K562 (cell line): ENCODE measurements around the gene MOCOS.
"Not testable (repeated sequence)": the region's sequence is repeated elsewhere in the genome, so short reads cannot be mapped to it uniquely, and the experiment has no call there.

ENCODE experiments used
- FOSL1 ChIP-seq: fragments of 200-800 bp; sonication (Bioruptor generic); conservative IDR thresholded peaks from 2 replicates; pipeline ENCODE4 v1.6.1; 2016; ENCODE audit warnings: missing genetic modification characterization, missing compliant biosample characterization
- MXI1 ChIP-seq: IDR thresholded peaks from 2 replicates; pipeline ENCODE4 v1.6.1; 2011; ENCODE audit warnings: low read depth, mild to moderate bottlenecking, improper control_type of control experiment, low read length
- RFX5 ChIP-seq: IDR thresholded peaks from 2 replicates; pipeline ENCODE4 v1.6.1; 2011; ENCODE audit warnings: low read depth, mild to moderate bottlenecking, improper control_type of control experiment, low read length
- SAP30 ChIP-seq: fragments of 200-600 bp; sonication (generic); IDR thresholded peaks from 2 replicates; pipeline ENCODE4 v1.6.1; 2012; ENCODE audit warnings: borderline replicate concordance, low read depth, mild to moderate bottlenecking, moderate library complexity, low read length, control low read depth, inconsistent platforms; ENCODE audit not compliant: insufficient read depth, poor library complexity, severe bottlenecking
- SPI1 ChIP-seq: IDR thresholded peaks from 2 replicates; pipeline ENCODE4 v1.6.1; 2011; ENCODE audit warnings: low read depth, low read length, control low read depth, borderline replicate concordance
- TEAD2 ChIP-seq: fragments of 450-650 bp; IDR thresholded peaks from 2 replicates; pipeline ENCODE4 v1.6.1; 2016; ENCODE audit warnings: missing genetic modification characterization, control low read depth, missing compliant biosample characterization
- TF ChIP-seq, protein P1 (sequence below), 3 experiments: IDR thresholded peaks in 2 of 3; conservative IDR thresholded peaks in 1 of 3; 2 replicates each; pipeline ENCODE4 v1.5.1; 2011 to 2012; ENCODE audit warnings: low read length in 3 of 3, mild to moderate bottlenecking in 3 of 3, control low read depth in 2 of 3, improper control_type of control experiment in 1 of 3, inconsistent platforms in 1 of 3, low read depth in 1 of 3, mixed read lengths in 1 of 3, moderate library complexity in 1 of 3; ENCODE audit not compliant: insufficient read depth in 2 of 3
- TF ChIP-seq, protein P2 (sequence below): sonication (generic); formaldehyde crosslinking; IDR thresholded peaks from 2 replicates; pipeline ENCODE4 v1.8.0; 2022; ENCODE audit warnings: mild to moderate bottlenecking, missing genetic modification reagents, borderline replicate concordance
- TF ChIP-seq, protein P3 (sequence below): fragments of 450-650 bp; conservative IDR thresholded peaks from 2 replicates; pipeline ENCODE4 v1.6.1; 2016; ENCODE audit warnings: missing genetic modification characterization, low read depth, mild to moderate bottlenecking, missing compliant biosample characterization, moderate library complexity

DNA sequence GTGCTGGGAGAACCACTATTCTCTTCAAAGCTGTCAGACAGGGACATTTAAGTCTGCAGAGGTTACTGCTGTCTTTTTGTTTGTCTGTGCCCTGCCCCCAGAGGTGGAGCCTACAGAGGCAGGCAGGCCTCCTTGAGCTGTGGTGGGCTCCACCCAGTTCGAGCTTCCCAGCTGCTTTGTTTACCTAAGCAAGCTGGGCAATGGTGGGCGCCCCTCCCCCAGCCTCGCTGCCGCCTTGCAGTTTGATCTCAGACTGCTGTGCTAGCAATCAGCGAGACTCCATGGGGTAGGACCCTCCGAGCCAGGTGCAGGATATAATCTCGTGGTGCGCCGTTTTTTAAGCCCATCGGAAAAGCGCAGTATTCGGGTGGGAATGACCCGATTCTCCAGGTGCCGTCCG is 53.2 kb downstream of the MOCOS start:
- TF ChIP-seq, protein P1, sequence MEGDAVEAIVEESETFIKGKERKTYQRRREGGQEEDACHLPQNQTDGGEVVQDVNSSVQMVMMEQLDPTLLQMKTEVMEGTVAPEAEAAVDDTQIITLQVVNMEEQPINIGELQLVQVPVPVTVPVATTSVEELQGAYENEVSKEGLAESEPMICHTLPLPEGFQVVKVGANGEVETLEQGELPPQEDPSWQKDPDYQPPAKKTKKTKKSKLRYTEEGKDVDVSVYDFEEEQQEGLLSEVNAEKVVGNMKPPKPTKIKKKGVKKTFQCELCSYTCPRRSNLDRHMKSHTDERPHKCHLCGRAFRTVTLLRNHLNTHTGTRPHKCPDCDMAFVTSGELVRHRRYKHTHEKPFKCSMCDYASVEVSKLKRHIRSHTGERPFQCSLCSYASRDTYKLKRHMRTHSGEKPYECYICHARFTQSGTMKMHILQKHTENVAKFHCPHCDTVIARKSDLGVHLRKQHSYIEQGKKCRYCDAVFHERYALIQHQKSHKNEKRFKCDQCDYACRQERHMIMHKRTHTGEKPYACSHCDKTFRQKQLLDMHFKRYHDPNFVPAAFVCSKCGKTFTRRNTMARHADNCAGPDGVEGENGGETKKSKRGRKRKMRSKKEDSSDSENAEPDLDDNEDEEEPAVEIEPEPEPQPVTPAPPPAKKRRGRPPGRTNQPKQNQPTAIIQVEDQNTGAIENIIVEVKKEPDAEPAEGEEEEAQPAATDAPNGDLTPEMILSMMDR (IDR thresholded peaks at IDR 0.05 in 2 of 3, conservative IDR thresholded peaks at IDR 0.05 in 1 of 3; ENCODE audit: insufficient read depth in 2 of 3, low read depth in 1 of 3, low read length in 3 of 3) = not testable (repeated sequence)
- TF ChIP-seq, protein P2, sequence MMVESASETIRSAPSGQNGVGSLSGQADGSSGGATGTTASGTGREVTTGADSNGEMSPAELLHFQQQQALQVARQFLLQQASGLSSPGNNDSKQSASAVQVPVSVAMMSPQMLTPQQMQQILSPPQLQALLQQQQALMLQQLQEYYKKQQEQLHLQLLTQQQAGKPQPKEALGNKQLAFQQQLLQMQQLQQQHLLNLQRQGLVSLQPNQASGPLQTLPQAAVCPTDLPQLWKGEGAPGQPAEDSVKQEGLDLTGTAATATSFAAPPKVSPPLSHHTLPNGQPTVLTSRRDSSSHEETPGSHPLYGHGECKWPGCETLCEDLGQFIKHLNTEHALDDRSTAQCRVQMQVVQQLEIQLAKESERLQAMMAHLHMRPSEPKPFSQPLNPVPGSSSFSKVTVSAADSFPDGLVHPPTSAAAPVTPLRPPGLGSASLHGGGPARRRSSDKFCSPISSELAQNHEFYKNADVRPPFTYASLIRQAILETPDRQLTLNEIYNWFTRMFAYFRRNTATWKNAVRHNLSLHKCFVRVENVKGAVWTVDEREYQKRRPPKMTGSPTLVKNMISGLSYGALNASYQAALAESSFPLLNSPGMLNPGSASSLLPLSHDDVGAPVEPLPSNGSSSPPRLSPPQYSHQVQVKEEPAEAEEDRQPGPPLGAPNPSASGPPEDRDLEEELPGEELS = not testable (repeated sequence)
- TF ChIP-seq MXI1; TEAD2 (tag); SPI1; FOSL1; RFX5; SAP30: not testable (repeated sequence)
- TF ChIP-seq, protein P3, sequence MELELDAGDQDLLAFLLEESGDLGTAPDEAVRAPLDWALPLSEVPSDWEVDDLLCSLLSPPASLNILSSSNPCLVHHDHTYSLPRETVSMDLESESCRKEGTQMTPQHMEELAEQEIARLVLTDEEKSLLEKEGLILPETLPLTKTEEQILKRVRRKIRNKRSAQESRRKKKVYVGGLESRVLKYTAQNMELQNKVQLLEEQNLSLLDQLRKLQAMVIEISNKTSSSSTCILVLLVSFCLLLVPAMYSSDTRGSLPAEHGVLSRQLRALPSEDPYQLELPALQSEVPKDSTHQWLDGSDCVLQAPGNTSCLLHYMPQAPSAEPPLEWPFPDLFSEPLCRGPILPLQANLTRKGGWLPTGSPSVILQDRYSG (tag) = not testable (repeated sequence)
